GM21717 (cell line): ENCODE results near the gene CARD8.
A peak's percentile ranks its signal among the peaks of the same experiment; 100 is the strongest.

Source experiments
- ATAC-seq: cut with Tn5 transposase; IDR thresholded peaks from one replicate; pipeline ENCODE4 v1.9.1; 2021; ENCODE audit warnings: mild to moderate bottlenecking, moderate library complexity; ENCODE audit not compliant: unreplicated experiment

The CARD8 gene

GRCh38 chr19:48174445-48175030, 81.2 kb downstream of the CARD8 start:
- no peak for ATAC-seq

GRCh38 chr19:48171710-48172109, 84.0 kb downstream of the CARD8 start:
- no peak for ATAC-seq

DNA sequence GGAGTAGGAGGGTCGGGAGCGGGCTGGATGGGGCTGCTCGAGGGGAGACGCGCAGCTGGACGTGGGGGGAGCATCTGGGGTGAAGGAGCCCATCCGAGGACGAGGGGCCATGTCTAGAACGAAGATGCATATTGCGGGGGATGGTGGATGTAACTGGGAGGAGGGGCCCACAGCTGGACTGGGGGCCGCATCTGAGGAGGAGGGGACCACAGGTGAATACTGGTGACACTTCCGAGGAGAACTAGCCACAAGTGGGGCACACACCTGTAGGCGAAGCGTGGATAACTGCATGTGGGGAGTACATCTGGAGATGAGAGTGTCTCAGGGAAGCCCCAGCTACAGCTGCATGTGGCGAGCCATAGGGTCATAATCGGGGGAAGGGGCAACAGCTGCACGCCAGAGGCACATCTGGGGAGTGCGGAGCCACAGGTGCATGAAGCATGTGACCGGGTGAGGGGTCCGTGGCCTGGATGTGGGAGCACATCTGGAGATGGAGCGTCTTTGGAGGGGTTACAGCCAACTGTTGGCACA, 84.8 kb downstream of the CARD8 start:
- no peak for ATAC-seq

- ATAC-seq: peak; percentile 67
Observed at GRCh38 chr19:48169939-48170803, 85.5 kb downstream of the CARD8 start, which contains the start of the genes LIG1 and ZSWIM9. Gene LIG1 (minus strand): TSS chr19:48170344. CDS start chr19:48165566, 4,778 bp downstream. Gene ZSWIM9 (plus strand): TSS chr19:48170680. CDS start chr19:48171803, 1,123 bp downstream.

GRCh38 chr19:48169578-48169938, 86.2 kb downstream of the CARD8 start:
- ATAC-seq: no peak

- no peak for ATAC-seq
Observed at GRCh38 chr19:48168689-48169088, 87.0 kb downstream of the CARD8 start.

DNA sequence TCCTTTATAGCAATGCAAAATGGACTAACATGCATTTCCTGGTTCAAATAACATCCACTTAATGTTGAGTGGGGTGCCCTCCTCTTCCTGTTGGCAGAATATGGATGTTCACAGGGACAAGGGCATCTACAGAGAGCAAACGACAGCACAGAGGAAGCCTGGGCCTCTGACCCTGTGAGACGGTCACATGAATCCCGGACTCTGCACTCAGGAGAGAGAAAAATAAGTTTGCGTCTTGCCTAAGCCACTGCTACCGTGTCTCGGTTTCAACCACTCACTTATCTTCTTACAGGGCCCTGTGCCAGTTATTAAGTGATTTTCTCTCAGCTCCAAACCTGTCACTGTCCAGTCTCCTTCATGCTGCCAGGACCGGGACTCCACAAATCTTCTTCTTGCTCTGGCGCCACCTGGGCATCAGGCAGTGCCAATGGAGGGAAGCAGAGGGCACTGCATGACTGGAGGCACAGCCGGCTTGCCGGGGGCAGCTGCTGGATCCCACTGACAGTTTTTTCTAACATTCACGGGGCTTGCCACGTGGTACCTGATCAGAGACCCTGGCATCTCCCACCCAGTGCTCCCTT, 97.4 kb downstream of the CARD8 start:
- no peak for ATAC-seq
